ENCODE data around the gene MAEA.
"Not testable (repeated sequence)": the region's sequence is repeated elsewhere in the genome, so short reads cannot be mapped to it uniquely, and the experiment has no call there.

The MAEA gene

DNA sequence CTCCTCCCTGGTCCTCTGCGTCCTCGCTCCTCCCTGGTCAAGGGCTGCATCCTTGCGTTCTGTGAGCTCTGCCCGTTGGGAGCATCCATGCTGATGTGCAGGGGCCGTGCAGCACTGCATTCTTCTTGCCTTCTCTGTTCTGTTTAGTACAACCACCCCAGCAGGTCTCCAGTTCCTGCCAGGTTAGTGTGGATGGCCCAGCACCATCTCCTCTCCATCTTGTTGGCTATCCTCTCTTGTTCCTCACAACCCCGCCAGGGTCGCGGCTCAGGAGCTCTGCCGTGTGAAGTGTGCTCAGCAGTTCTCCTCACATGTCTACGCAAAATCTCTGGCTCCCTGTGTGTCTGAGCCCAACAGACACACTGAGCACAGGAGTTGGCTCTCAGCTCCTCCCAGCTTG is 10.4 kb upstream of the MAEA start:
- no peak for DNase-seq

- no peak for DNase-seq
These were observed 6.0 kb upstream of the MAEA start for GRCh38 chr4:1283711-1284110.

DNA sequence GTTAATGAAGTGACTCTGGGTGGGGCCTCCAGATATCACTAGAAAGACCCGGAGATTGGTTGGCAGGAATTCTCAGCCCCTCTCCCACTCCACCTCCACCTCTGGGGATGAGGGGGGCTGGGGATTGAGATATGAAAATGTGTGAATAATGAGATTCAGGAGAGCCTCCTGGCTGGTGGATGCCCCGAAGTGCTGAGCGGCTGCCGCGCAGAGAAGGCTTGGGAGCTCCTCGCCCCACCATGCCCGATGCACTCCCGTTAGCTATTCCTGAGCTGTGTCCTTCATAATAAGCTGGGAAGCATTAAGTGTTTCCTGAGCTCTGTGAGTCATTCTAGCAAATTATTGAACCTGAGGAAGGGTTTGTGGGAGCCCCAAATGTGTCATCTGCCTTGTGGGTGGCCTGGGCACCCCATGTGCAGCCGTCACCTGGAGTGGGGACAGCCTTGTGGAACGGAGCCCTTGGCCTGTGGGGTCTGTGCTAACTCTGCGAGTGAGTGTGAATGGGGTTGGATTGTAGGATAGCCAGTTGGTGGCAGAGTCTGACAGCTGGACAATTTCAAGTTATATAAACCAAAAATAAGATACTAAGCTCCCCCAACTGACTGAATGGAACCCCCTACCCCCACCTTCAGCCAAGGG is 4.4 kb upstream of the MAEA start:
- no peak for DNase-seq

- DNase-seq: peak; percentile 32 to 49
These were observed 3.7 kb upstream of the MAEA start for GRCh38 chr4:1285790-1286553.

DNA sequence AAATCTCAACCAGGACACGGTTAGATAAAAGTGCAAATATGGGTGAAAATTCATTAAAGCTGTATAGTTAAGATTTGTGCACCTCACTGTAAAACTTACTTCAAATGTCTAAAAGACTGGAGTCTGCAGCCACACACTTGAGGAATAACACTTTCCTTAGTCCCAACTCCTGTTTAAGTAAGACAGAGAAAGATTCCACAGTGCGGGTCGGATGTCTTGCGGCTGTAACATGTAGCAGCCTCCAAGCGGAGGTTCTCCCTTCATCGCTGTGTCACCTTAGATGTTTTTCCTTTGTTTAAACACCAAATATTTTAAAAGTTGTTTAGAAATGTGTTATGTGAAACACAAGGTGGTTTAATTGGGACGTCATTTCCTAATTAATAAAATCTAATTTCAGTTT is 905 bp upstream of the MAEA start:
- no peak for DNase-seq

DNA sequence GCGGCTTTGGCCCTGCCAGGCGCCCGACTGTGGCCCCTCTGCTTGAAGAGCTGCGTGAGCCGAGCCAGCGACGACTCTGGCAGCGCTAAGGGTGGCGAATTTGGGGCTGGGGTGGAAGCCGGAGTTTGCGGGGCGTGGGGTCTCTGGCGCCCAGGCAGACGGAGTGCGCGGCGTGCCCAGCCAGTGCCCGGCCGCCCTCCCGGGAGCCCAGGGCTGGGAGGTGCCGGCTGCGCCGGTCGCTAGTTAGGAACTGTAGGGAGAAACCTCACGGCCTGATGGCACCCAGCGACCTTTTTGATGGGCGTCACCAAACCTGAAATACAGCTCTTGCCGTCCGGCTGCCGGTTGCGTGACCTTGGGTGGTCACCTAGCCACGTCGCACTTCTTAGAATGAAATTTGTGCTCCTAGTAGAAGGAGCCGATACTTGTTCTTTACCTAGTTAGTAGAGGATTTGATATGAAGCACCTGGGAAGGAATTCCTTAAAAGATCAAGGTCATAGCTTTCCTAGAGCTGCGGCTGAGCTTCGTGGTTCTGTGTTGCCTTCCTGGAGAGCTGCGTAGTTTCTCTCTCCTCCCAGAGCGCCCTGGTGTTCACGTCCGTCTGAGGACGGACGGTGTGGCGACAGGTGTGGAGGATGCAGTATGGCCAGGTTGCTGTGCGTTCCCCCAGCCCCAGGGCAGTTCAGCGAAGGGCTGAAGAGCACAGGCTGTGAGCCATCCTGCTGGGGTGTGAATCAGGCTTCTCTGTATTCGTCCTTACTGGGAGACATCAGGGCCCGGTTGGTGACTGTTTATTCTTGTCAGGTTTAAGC is 680 bp downstream of the MAEA start:
- DNase-seq: peak in 1 of 2 donors; percentile 16

DNA sequence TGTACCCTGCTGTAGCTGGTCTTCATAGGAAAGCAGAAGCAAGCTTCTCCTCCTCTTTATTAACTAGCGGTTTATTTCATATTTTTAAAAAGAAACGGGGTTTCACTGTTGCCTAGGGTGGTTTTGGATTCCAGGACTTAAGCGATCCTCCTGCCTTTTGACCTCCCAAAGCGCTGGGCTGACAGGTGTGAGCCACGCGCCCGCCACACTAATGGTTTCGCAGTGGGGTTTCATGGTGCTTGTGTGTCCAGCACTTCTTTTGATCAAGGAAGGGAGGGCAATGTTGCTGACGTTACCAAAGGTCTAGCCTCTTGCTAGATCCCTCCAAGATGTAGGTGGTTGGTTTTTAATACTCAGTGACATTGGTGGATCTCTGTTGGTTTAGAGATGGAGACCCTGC is 1.4 kb downstream of the MAEA start:
- no peak for DNase-seq

- DNase-seq: no peak
These were observed 2.5 kb downstream of the MAEA start for GRCh38 chr4:1291996-1292702.

- DNase-seq: not testable (repeated sequence)
These were observed 3.0 kb downstream of the MAEA start for GRCh38 chr4:1292703-1293011.

GRCh38 chr4:1293531-1293941 is 3.8 kb downstream of the MAEA start:
- no peak for DNase-seq

- no peak for DNase-seq
These were observed 4.3 kb downstream of the MAEA start for GRCh38 chr4:1293991-1294390.

DNA sequence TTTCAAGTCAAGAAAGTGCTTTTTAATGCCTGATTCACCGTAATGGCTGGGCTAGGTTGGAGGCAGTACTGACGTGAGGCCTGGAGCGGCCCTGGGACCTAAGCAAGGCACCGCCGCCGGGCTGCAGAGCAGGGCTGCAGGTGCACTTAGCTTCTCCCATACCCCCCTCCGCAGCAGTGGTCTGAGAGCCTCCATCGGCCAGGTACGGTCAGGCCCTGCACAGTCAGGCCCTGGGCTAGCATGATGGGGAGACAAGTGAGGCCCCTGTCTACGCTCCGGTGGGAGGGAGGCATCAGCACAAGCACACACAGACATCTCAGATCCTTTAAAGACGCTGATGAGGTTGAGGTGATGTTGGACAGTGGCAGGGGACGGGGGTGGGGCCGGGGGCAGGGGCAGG is 4.7 kb downstream of the MAEA start:
- DNase-seq: no peak

DNA sequence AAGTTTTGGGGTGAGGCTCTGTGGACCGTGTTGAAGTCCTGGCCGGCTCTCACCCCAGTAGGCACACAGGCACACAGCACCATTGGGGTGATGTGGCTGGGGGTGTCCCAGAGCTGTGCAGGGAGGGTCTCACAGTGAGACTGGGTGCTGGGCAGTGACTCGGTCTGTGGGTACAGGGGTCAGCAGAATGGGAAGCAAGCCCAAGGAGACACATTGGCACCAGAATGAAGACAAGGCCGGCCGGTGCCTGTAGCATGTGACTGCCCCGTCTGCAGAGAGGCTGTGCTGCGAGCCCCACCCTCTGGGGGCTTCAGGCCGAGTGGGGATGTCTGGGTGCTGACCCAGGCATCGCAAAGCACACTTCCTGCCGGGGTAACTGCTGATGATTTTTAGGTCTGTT is 5.2 kb downstream of the MAEA start:
- no peak for DNase-seq

DNA sequence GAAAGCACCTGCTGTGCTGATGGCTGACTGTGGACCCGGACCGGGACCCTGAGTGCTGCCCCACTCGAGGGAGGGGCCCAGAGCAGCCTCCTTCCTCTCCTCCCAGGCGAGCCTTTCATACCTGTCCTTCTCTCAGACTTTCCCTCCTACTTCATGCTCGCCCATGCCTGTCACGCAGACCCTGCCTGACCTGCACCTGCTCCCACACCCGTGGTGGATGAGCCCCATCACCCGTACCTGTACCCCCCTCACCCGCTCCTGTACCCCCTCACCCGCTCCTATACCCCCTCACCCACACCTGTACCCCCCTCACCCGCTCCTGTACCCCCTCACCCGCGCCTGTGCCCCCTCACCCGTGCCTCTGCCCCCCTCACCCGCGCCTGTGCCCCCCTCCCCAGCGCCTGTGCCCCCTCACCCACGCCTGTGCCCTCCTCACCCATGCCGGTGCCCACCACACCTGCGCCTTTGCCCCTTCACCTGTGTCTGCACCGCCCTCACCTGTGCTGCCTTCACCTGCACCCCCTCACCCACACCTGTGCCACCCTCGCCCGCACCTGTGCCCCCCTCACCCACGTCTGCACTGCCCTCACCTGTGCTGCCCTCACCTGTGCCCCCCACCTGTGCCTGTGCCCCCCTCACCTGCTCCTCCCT is 5.8 kb downstream of the MAEA start:
- DNase-seq: no peak

- DNase-seq: no peak
These were observed 6.8 kb downstream of the MAEA start for GRCh38 chr4:1296324-1297022.

DNA sequence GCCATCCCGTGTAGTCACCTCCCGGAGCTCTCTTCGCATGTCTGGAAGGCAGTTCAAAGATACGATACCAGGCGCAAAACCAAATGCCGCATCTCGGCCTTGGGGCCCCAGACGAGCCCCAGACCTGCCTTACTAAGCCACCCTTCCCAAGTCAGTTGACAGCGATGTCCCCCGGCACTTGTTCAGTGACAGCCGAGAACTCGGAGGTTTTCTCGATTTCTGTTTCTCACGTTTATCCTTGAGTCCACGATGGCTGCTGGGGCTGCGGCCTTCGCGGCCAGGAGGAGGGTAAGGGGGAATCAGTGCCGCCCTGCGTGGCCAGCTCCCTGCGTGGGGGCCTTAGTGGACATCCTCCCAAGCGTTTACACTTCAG is 7.3 kb downstream of the MAEA start:
- DNase-seq: no peak

DNA sequence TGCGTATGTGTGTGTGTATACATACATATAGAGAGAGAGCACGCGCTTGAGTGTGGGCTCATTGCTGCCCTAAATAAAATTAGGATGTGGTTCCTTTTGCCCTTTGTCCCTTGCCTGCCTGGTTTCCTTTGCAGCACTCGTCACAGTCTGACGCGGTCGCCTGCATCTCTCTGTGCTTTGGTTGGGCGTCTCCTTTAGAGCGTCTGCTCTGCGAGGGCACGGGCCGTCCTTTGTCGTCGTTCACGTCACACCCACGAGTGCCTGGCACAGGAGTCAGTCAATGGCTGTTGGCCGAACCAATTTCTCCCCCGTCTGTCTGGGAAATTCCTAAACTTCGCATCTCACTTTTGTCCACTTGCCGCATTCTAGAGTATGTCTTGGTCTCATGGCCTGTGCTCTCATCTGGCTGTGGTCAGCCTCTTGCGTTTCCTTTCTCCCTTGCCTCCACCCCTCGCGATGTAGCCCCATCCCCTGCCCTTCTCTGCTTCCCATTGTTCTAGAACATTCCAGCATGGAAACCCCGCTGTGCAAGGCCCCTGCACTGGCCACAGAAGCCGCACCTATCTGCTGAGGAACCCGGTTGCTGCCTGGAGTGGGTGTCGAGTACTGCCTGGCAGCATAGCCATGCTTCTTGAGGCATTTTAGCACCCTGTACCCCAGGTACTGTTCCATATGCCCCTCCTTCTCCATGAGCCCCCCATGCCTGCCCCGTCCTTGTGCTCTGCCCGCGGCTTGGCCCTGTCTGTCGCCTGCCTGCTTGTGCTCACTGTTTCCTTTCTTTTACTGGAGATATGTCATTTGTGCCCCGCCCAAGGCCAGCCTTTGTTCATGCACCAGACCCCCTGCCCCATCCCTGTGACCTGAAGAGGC is 8.0 kb downstream of the MAEA start:
- peak in 1 of 2 donors; percentile 14 for DNase-seq

GRCh38 chr4:1298461-1298860 is 8.8 kb downstream of the MAEA start:
- DNase-seq: no peak

GRCh38 chr4:1299301-1299860 is 9.7 kb downstream of the MAEA start:
- DNase-seq: no peak
